ENCODE results near the gene NSF.

Gene NSF

GRCh38 chr17:46795379-46795952 lies 205.0 kb downstream of the NSF start:
- no peaks in the 10 kb centered on the region for H3K27me3 ChIP-seq (ENCODE audit: low read depth, low read length)
- H3K36me3 ChIP-seq (ENCODE audit: control insufficient read depth in 1 of 2, insufficient read depth in 2 of 2, low read length in 2 of 2): no peaks in the 10 kb centered on the region
- no peak overlapping the region for H3K4me3 ChIP-seq (ENCODE audit: low read depth in 1 of 2, low read length in 2 of 2)
- no peaks in the 10 kb centered on the region for H3K9me3 ChIP-seq (ENCODE audit: control insufficient read depth in 1 of 2, low read length in 2 of 2)
- H3K27ac ChIP-seq (ENCODE audit: low read length): no peak overlapping the region
- no peaks in the 10 kb centered on the region for H3K4me1 ChIP-seq (ENCODE audit: control insufficient read depth in 1 of 2, insufficient read depth in 2 of 2, low read length in 2 of 2)

GRCh38 chr17:46796084-46796483 lies 205.6 kb downstream of the NSF start:
- Histone ChIP-seq H3K27me3 (ENCODE audit: low read depth, low read length) (no peaks in the 10 kb centered on the region), H3K36me3 (ENCODE audit: control insufficient read depth in 1 of 2, insufficient read depth in 2 of 2, low read length in 2 of 2) (no peaks in the 10 kb centered on the region), H3K27ac (ENCODE audit: low read length) (no peak overlapping the region), H3K4me3 (ENCODE audit: low read depth in 1 of 2, low read length in 2 of 2) (no peak overlapping the region), H3K9me3 (ENCODE audit: control insufficient read depth in 1 of 2, low read length in 2 of 2) (no peaks in the 10 kb centered on the region), H3K4me1 (ENCODE audit: control insufficient read depth in 1 of 2, insufficient read depth in 2 of 2, low read length in 2 of 2) (no peaks in the 10 kb centered on the region)

GRCh38 chr17:46796524-46796923 lies 206.1 kb downstream of the NSF start:
- no peaks in the 10 kb centered on the region for H3K4me1 ChIP-seq (ENCODE audit: control insufficient read depth in 1 of 2, insufficient read depth in 2 of 2, low read length in 2 of 2)
- no peaks in the 10 kb centered on the region for H3K36me3 ChIP-seq (ENCODE audit: control insufficient read depth in 1 of 2, insufficient read depth in 2 of 2, low read length in 2 of 2)
- H3K4me3 ChIP-seq (ENCODE audit: low read depth in 1 of 2, low read length in 2 of 2): no peak overlapping the region
- no peak overlapping the region for H3K27ac ChIP-seq (ENCODE audit: low read length)
- H3K27me3 ChIP-seq (ENCODE audit: low read depth, low read length): no peaks in the 10 kb centered on the region
- H3K9me3 ChIP-seq (ENCODE audit: control insufficient read depth in 1 of 2, low read length in 2 of 2): no peaks in the 10 kb centered on the region

- H3K27me3 ChIP-seq (ENCODE audit: low read depth, low read length): no peaks in the 10 kb centered on the region
- no peaks in the 10 kb centered on the region for H3K36me3 ChIP-seq (ENCODE audit: control insufficient read depth in 1 of 2, insufficient read depth in 2 of 2, low read length in 2 of 2)
- no peaks in the 10 kb centered on the region for H3K9me3 ChIP-seq (ENCODE audit: control insufficient read depth in 1 of 2, low read length in 2 of 2)
- no peak overlapping the region for H3K27ac ChIP-seq (ENCODE audit: low read length)
- H3K4me3 ChIP-seq (ENCODE audit: low read depth in 1 of 2, low read length in 2 of 2): no peak overlapping the region
- H3K4me1 ChIP-seq (ENCODE audit: control insufficient read depth in 1 of 2, insufficient read depth in 2 of 2, low read length in 2 of 2): no peaks in the 10 kb centered on the region
Observed at GRCh38 chr17:46796956-46797530, 206.6 kb downstream of the NSF start.

GRCh38 chr17:46800573-46800972 lies 210.1 kb downstream of the NSF start:
- H3K4me1 ChIP-seq (ENCODE audit: control insufficient read depth in 1 of 2, insufficient read depth in 2 of 2, low read length in 2 of 2): no peaks in the 10 kb centered on the region
- H3K36me3 ChIP-seq (ENCODE audit: control insufficient read depth in 1 of 2, insufficient read depth in 2 of 2, low read length in 2 of 2): no peaks in the 10 kb centered on the region
- no peaks in the 10 kb centered on the region for H3K27me3 ChIP-seq (ENCODE audit: low read depth, low read length)
- H3K9me3 ChIP-seq (ENCODE audit: control insufficient read depth in 1 of 2, low read length in 2 of 2): no peaks in the 10 kb centered on the region
- H3K4me3 ChIP-seq (ENCODE audit: low read depth in 1 of 2, low read length in 2 of 2): no peak overlapping the region
- H3K27ac ChIP-seq (ENCODE audit: low read length): no peak overlapping the region

- no peaks in the 10 kb centered on the region for H3K36me3 ChIP-seq (ENCODE audit: control insufficient read depth in 1 of 2, insufficient read depth in 2 of 2, low read length in 2 of 2)
- no peaks in the 10 kb centered on the region for H3K4me1 ChIP-seq (ENCODE audit: control insufficient read depth in 1 of 2, insufficient read depth in 2 of 2, low read length in 2 of 2)
- no peaks in the 10 kb centered on the region for H3K9me3 ChIP-seq (ENCODE audit: control insufficient read depth in 1 of 2, low read length in 2 of 2)
- no peak overlapping the region for H3K27ac ChIP-seq (ENCODE audit: low read length)
- no peak overlapping the region for H3K4me3 ChIP-seq (ENCODE audit: low read depth in 1 of 2, low read length in 2 of 2)
- H3K27me3 ChIP-seq (ENCODE audit: low read depth, low read length): no peaks in the 10 kb centered on the region
Observed at GRCh38 chr17:46802800-46803199, 212.3 kb downstream of the NSF start.

GRCh38 chr17:46803544-46803943 lies 213.1 kb downstream of the NSF start:
- no peak overlapping the region for H3K27ac ChIP-seq (ENCODE audit: low read length)
- H3K4me3 ChIP-seq (ENCODE audit: low read depth in 1 of 2, low read length in 2 of 2): no peak overlapping the region
- H3K27me3 ChIP-seq (ENCODE audit: low read depth, low read length): no peaks in the 10 kb centered on the region
- H3K4me1 ChIP-seq (ENCODE audit: control insufficient read depth in 1 of 2, insufficient read depth in 2 of 2, low read length in 2 of 2): no peaks in the 10 kb centered on the region
- no peaks in the 10 kb centered on the region for H3K36me3 ChIP-seq (ENCODE audit: control insufficient read depth in 1 of 2, insufficient read depth in 2 of 2, low read length in 2 of 2)
- H3K9me3 ChIP-seq (ENCODE audit: control insufficient read depth in 1 of 2, low read length in 2 of 2): no peaks in the 10 kb centered on the region

- Histone ChIP-seq H3K4me3 (ENCODE audit: low read depth in 1 of 2, low read length in 2 of 2) (no peak overlapping the region), H3K27me3 (ENCODE audit: low read depth, low read length) (no peaks in the 10 kb centered on the region), H3K4me1 (ENCODE audit: control insufficient read depth in 1 of 2, insufficient read depth in 2 of 2, low read length in 2 of 2) (no peaks in the 10 kb centered on the region), H3K36me3 (ENCODE audit: control insufficient read depth in 1 of 2, insufficient read depth in 2 of 2, low read length in 2 of 2) (no peaks in the 10 kb centered on the region), H3K27ac (ENCODE audit: low read length) (no peak overlapping the region), H3K9me3 (ENCODE audit: control insufficient read depth in 1 of 2, low read length in 2 of 2) (no peaks in the 10 kb centered on the region)
Observed at GRCh38 chr17:46805771-46806170, 215.3 kb downstream of the NSF start.

Data from muscle layer of duodenum (tissue), 2 donors.